ENCODE data around the gene MPRIP. TPM values are rescaled to one million over a fixed set of nuclear protein-coding genes. Genes with fewer than 3 reads are reported as not detected.
A peak's percentile ranks its signal among the peaks of the same experiment; 100 is the strongest.
"Not testable (repeated sequence)": the region's sequence is repeated elsewhere in the genome, so short reads cannot be mapped to it uniquely, and the experiment has no call there.

Gene MPRIP
- total RNA-seq, 1 experiment from 2014 or later = 132 TPM

GRCh38 chr17:17011043-17011907, 31.0 kb upstream of the MPRIP start:
- H3K4me2 ChIP-seq (ENCODE audit: insufficient read depth, insufficient read length, low read length); H3K56ac ChIP-seq (ENCODE audit: insufficient read length, low read depth, low read length); H4K91ac ChIP-seq (ENCODE audit: insufficient read length, low read depth, low read length); H3K79me1 ChIP-seq (ENCODE audit: insufficient read depth, low read depth, low read length, poor library complexity, severe bottlenecking); H2BK5ac ChIP-seq (ENCODE audit: insufficient read length, low read length); H3K27ac ChIP-seq (ENCODE audit: insufficient read length, low read depth, low read length); H3K27ac Mint-ChIP-seq; H3K18ac ChIP-seq (ENCODE audit: insufficient read length, low read depth, low read length); H3K9ac ChIP-seq (ENCODE audit: extremely low read depth, insufficient read length, low read length); H3K27me3 Mint-ChIP-seq (ENCODE audit: low read depth); H4K5ac ChIP-seq (ENCODE audit: insufficient read length, low read depth, low read length); H4K8ac ChIP-seq (replicated peaks; ENCODE audit: insufficient read length, low read depth, low read length); H2BK20ac ChIP-seq (ENCODE audit: low read depth, low read length, poor library complexity, severe bottlenecking); H3K23ac ChIP-seq (ENCODE audit: insufficient read length, low read depth, low read length); H3K9me3 Mint-ChIP-seq; H3K9me3 ChIP-seq (ENCODE audit: control insufficient read depth, low read depth, low read length); H2AFZ ChIP-seq (ENCODE audit: low read length); H3K14ac ChIP-seq (ENCODE audit: insufficient read depth, low read length); H2BK12ac ChIP-seq (ENCODE audit: insufficient read length, low read depth, low read length); H2AK5ac ChIP-seq (ENCODE audit: insufficient read length, low read length); H3K4me3 Mint-ChIP-seq; H3K27me3 ChIP-seq (ENCODE audit: insufficient read depth, low read length); H2BK120ac ChIP-seq (ENCODE audit: low read depth, low read length, poor library complexity, severe bottlenecking); H4K20me1 ChIP-seq (ENCODE audit: control insufficient read depth, insufficient read depth, insufficient read length); H3K4ac ChIP-seq (ENCODE audit: low read depth, low read length); H3K23me2 ChIP-seq (ENCODE audit: insufficient read length, low read depth, low read length, poor library complexity, severe bottlenecking); H3K4me1 ChIP-seq (ENCODE audit: insufficient read depth, low read length); H3K79me2 ChIP-seq (ENCODE audit: insufficient read depth, low read length); H3K4me1 Mint-ChIP-seq; DNase-seq; H3K36me3 Mint-ChIP-seq (ENCODE audit: insufficient read depth in 1 of 3, low read depth in 3 of 3); H2BK15ac ChIP-seq (ENCODE audit: low read depth, low read length); H3T11ph ChIP-seq (ENCODE audit: low read length): not testable (repeated sequence)
- WGBS (ENCODE audit: extremely low coverage, insufficient read length, low lambda C conversion rate) = no CpG with 5 or more reads among the region's 12 CpGs

GRCh38 chr17:17013828-17014747, 28.2 kb upstream of the MPRIP start:
- not testable (repeated sequence) for H3K79me1 ChIP-seq (ENCODE audit: insufficient read depth, low read depth, low read length, poor library complexity, severe bottlenecking); H3K4me2 ChIP-seq (ENCODE audit: insufficient read depth, insufficient read length, low read length); H2BK120ac ChIP-seq (ENCODE audit: low read depth, low read length, poor library complexity, severe bottlenecking); H3K56ac ChIP-seq (ENCODE audit: insufficient read length, low read depth, low read length); H2BK5ac ChIP-seq (ENCODE audit: insufficient read length, low read length); H3K4me1 Mint-ChIP-seq; H3K9me3 ChIP-seq (ENCODE audit: control insufficient read depth, low read depth, low read length); H3K4ac ChIP-seq (ENCODE audit: low read depth, low read length); DNase-seq; H2BK12ac ChIP-seq (ENCODE audit: insufficient read length, low read depth, low read length); H3K23me2 ChIP-seq (ENCODE audit: insufficient read length, low read depth, low read length, poor library complexity, severe bottlenecking); H3K18ac ChIP-seq (ENCODE audit: insufficient read length, low read depth, low read length); H3K27ac ChIP-seq (ENCODE audit: insufficient read length, low read depth, low read length); H2BK20ac ChIP-seq (ENCODE audit: low read depth, low read length, poor library complexity, severe bottlenecking); H2AFZ ChIP-seq (ENCODE audit: low read length); H4K20me1 ChIP-seq (ENCODE audit: control insufficient read depth, insufficient read depth, insufficient read length); H3K27ac Mint-ChIP-seq; H3K23ac ChIP-seq (ENCODE audit: insufficient read length, low read depth, low read length); H4K5ac ChIP-seq (ENCODE audit: insufficient read length, low read depth, low read length); H3K4me1 ChIP-seq (ENCODE audit: insufficient read depth, low read length); H4K8ac ChIP-seq (replicated peaks; ENCODE audit: insufficient read length, low read depth, low read length); H3K79me2 ChIP-seq (ENCODE audit: insufficient read depth, low read length); H3K9ac ChIP-seq (ENCODE audit: extremely low read depth, insufficient read length, low read length); H3K27me3 ChIP-seq (ENCODE audit: insufficient read depth, low read length); H3K4me3 Mint-ChIP-seq; H2AK5ac ChIP-seq (ENCODE audit: insufficient read length, low read length); H2BK15ac ChIP-seq (ENCODE audit: low read depth, low read length); H3K27me3 Mint-ChIP-seq (ENCODE audit: low read depth); H3K36me3 Mint-ChIP-seq (ENCODE audit: insufficient read depth in 1 of 3, low read depth in 3 of 3); H4K91ac ChIP-seq (ENCODE audit: insufficient read length, low read depth, low read length); H3T11ph ChIP-seq (ENCODE audit: low read length); H3K9me3 Mint-ChIP-seq
- peak overlapping the region; percentile 22; the same call in 1 of the 2 replicates for H3K14ac ChIP-seq (ENCODE audit: insufficient read depth, low read length)
- WGBS (ENCODE audit: extremely low coverage, insufficient read length, low lambda C conversion rate) = no CpG with 5 or more reads among the region's 14 CpGs

Data from H9 (cell line).